NB4 (cell line): ENCODE measurements around the gene CBLB.

Experiments used
- POLR2A ChIP-seq: IDR thresholded peaks from 2 replicates; pipeline ENCODE4 v1.6.1; 2011; ENCODE audit warnings: mild to moderate bottlenecking; ENCODE audit not compliant: insufficient read length; ENCODE audit errors: extremely low read depth
- TF ChIP-seq, protein P1 (sequence below): IDR thresholded peaks from one replicate; pipeline ENCODE4 v1.5.1; 2012; ENCODE audit warnings: low read depth, low read length
- TF ChIP-seq, protein P2 (sequence below): IDR thresholded peaks from 2 replicates; pipeline ENCODE4 v1.6.1; 2011; ENCODE audit warnings: low read depth, low read length

DNA sequence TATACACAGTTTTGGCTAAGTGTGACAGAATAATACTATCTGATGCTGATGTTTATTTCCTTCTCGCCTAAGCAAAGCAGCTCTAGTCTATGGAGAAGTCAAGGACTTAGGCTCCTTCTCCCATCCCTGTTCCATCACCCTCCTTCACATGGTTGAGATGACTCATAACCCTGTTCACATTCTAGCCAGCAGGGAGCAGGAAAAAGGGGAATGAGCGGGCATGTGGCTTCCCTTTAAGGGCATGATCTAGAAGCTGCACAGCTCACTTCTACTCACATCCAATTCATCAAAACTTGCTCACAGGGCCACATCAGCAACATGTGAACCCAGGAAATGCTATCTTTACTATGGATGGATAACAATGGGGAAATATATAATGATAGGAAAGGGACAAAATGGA lies 40.9 kb downstream of the CBLB start:
- no peak for TF ChIP-seq POLR2A
- TF ChIP-seq, protein P1, sequence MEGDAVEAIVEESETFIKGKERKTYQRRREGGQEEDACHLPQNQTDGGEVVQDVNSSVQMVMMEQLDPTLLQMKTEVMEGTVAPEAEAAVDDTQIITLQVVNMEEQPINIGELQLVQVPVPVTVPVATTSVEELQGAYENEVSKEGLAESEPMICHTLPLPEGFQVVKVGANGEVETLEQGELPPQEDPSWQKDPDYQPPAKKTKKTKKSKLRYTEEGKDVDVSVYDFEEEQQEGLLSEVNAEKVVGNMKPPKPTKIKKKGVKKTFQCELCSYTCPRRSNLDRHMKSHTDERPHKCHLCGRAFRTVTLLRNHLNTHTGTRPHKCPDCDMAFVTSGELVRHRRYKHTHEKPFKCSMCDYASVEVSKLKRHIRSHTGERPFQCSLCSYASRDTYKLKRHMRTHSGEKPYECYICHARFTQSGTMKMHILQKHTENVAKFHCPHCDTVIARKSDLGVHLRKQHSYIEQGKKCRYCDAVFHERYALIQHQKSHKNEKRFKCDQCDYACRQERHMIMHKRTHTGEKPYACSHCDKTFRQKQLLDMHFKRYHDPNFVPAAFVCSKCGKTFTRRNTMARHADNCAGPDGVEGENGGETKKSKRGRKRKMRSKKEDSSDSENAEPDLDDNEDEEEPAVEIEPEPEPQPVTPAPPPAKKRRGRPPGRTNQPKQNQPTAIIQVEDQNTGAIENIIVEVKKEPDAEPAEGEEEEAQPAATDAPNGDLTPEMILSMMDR, result no peak
- TF ChIP-seq, protein P2, sequence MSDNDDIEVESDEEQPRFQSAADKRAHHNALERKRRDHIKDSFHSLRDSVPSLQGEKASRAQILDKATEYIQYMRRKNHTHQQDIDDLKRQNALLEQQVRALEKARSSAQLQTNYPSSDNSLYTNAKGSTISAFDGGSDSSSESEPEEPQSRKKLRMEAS, result no peak
